Stimulated activated CD4-positive, alpha-beta T cell treated with anti-CD3 and anti-CD28 coated beads, TNF-alpha, amount 100 ng/mL, for 4 hours (primary cell): ENCODE measurements around the gene NUCB1.
"Not testable (repeated sequence)": the region's sequence is repeated elsewhere in the genome, so short reads cannot be mapped to it uniquely, and the experiment has no call there.

Experiments
- DNase-seq, 3 experiments: peaks; one replicate each; pipeline ENCODE4 v3.0.0-alpha.2; 2020; ENCODE audit warnings: low read depth in 3 of 3

The NUCB1 gene

DNA sequence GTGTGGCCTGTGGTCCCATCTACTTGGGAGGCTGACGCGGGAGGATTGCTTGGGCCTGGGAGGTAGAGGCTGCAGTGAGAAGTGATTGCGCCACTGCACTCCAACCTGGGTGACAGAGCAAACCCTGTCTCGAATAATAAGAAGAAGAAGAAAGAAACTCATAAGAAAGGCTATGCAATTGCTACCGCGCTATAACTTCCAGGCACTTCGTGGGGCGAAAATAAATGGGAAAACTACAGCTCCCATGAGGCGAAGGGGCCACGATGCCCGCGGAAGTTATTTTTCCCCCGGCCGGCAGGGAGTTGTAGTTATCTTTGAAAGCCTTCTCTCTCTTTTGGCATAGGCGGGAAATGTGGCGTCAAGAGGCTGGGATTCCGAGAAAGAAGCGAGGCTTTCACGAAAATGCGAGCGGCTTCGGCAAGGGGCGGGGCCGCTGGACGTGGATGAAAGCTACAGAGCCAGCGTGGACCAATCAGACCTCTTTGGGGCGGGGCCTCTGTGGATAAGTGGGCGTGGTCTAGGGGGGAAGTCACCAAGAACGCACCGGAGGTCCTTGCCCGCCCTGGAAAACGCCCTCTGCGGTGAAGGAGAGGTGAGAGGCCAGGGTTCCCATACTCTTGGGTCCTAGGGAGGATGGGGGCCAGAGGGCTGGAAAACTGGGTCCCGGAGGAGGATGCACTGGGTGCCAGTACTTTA lies at the start of gene NUCB1:
NUCB1 (plus strand) TSS at position 532 of the 696 bp plus-strand sequence. CDS start 485 bp downstream, outside the sequence.
- DNase-seq = peak; percentile 98 to 99 (median 99)

DNA sequence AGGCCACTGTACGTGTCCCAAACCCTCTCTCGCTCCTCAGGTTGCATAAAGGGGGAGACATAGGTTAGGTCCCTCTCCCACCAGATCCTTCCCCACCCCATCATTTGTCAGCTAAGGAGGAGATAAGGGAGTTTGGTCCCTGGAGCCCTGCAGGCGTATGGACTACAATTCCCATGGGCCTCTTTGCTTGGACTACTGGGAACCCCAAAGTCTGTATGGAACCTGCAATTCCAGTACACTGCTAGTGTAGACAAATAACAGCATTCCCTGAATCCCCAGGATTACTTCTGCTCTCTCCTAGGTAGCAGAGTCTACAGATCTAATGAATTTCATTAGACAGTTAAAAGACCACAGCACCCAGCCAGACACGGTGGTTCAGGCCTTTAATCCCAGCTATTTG lies 47.8 kb upstream of the NUCB1 start:
- no peak for DNase-seq

DNA sequence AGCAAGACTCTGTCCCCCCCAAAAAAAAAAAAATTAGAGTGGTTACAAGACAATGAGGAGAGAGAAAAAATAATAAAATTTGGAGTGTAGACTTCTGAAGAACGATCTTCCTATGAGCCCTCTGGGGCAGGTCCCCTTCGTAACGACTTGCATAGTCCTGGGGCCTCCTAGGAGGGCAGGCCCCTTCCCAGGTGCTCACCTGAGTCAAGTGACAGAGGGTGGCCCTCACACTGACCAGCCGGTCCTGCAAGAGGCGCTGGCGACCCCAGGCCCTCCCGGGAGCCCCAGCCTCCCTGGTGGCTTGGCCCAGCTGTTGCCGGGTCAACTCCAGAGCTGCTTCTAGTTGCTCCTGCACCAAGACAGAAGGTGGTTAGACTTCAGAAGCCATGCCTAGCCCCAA lies 46.6 kb upstream of the NUCB1 start:
- DNase-seq = no peak

DNA sequence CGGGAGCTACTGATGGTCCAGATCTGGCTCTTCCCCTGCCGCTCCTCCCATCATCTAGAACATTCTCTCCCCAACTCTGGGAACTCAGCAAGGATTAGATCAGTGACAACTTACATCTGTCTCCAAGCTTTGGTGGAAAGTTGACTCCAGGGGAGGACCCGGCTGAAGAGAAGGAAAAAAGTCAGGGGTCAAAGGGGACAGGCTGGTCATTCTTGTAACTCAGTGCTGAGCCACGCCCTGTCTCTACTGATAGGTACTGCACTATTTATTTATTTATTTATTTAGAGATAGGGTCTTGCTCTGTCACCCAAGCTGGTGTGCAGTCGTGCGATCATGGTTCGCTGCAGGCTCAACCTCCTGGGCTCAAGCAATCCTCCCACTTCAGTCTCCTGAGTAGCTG lies 46.0 kb upstream of the NUCB1 start:
- no peak for DNase-seq

DNA sequence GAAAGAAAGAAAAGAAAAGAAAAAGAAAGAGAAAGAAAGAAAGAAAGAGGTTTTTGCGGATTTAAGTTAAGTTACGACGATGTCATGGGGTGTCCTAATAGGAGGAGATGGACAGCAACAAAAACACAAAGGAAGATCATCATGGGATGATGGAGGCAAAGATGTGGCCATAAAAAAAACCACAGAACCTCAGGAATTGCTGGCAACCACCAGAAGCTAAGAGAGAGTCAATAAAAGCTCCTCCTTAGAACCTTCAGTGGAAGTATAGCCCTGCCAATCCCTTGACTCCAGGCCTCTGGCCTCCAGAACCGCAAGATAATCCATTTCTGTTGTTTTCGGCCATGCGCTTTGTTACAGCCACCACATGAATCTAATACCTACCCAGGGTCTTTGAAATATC lies 43.2 kb upstream of the NUCB1 start:
- DNase-seq = no peak

DNA sequence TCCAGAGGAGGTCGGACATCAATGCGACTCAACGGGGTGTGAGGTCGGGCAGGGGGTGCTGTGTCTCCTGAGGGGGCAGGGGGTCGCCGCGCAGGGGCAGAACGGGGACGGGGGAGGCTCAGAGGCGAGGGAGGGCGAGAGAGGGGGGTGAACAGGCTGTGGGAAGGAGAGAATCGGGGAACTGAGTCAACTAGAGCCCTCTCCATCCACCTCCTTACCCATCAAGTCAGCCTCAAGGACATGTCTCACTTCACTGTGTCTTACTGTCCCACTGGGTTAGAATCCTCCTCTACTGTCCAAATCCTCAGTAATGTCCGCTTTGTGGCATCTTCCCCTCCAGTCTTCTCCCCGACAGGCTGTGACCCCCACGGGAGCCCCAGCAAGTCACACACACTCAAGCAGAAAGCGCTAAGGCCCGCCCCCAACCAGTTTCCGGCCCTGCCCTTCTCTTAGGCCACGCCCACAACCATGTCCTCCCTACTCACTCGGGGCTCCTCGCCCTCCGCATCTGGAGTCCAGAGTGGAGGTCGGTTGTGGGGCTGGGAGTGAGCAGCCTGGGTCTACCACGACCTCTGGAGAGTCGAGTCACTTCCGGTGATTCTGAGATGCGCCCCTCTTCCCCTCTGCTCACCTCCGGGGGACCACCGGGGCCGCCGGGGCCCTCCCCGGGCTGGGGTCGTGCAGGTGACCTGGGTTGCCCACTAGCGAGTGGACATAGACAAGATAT lies 41.0 kb upstream of the NUCB1 start:
- peak in 2 of 3 experiments; percentile 60 to 70 for DNase-seq

DNA sequence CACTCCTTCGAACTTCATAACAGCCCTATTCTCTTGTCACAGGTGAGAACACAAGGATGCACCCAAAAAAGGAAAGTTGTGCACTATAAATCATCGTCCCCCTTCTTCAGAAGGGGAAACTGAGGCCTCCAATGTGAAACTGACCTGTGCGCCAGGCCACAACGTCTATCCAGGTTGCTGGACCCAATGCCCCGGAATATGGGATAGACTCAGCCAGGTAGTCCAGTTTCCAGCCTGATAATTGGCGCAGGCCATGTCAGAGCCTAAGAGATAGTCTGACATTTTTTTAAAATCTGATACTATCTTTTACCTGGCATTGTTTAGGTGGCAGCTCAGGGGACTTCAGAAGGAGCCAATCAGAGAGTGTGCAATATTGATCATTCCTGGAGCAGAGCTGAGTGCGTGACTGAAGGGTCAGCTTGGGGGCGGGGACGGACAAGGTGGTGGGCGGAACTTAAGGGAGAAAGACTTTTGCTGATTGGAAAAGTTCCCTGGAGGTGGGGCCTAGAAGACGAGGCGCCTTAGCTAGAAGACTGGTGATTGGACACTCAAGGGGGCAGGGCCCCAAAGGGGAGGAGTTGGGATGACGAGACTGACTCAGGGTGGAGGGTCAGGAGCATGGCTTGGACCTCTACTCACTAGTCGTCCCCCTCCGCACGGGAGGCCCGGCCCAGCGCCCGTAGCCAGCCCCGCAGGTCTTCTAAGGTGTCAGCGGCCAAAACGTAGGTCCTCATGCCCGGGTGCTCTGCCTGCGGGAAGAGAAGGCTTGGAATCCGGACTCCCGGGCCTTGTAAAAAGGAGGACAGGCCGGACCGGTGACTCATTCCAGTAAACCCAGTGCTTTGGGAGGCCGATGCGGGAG lies 40.2 kb upstream of the NUCB1 start:
- no peak for DNase-seq

DNA sequence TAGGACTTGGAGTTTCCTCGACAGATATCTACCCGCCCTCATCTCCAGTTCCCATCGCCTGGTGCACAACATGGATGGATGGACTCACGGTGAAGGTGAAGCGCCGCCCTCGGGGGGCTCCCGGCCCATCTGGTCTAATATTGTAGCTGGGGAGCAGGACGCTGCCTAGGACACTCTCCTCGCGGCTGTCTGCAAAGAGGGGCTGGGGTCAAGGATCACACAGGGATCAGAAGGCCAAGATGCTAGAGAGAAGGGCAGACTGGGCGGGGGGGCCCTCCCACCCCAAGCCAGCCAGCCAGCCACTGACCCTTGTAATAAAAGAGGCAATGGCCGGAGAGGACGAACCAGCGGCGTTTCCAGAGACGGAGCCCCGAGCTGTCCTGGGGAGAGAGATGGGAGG lies 38.8 kb upstream of the NUCB1 start:
- DNase-seq = no peak

DNA sequence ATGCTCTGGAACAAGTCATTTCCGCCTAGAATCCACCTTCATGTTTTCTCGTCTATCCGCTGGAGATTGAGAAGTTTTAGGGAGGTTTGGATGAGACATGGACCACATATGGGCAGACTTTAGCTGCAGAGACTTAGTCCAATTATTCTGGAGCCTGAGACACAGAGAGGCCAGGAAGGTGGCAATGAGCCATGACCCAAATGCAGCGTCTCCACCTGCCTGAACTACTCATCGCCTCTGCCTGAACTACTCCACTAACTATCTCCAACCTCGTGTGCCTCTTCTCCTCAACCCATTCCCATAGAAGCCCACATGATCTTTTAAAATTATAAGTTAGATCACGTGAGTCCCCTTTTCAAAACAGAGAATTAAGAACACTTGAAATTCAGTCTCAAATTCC lies 37.3 kb upstream of the NUCB1 start:
- no peak for DNase-seq

DNA sequence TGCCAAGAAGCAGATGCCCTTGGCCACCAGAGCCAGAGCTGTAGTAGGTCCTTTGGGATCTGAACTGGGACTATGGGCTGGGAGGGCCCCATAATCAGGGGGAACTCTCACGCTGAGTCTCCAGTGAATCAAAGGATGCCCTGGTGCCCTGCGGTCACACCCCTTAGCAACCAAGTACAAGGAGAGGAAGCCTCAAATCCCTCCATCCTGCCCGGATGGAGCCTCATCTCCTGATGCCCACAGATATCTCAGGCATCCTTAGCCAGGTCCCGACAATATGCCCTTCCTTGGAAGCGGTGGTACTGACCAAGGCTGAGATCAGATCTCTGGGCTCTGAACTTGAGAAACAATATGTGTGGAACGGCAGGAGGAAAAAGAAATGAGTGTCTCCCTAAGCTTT lies 33.4 kb upstream of the NUCB1 start:
- no peak for DNase-seq

DNA sequence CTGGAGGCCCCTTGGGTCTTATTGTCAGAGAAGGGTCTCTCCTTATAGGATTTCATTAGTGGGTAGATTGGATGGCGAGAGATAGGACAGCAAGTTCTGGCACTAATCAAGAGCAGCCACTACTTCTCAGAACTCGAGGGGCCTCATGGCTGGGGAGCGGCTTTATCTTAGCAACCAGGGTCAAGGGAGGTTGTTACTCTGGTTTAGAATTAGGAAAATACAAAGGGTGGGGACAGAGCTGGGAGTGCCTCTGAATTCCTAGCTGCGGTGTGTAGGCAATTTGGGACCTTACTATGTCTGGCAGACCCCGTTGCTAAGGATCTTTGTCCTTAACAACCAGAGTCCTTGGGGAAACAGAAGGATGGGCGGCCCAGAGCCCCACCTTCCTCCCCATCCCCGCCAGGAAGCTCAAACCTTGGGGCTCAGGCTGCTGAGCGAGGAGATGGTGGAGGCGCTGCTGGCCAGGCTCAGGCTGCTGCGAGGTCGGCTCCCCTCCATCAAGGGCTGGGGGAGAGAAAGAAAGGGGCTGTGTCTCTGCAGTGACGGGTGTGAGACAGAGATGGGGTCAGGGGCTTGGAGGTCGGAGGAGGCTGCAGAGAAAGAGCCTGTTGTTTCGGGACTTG lies 32.9 kb upstream of the NUCB1 start:
- no peak for DNase-seq

DNA sequence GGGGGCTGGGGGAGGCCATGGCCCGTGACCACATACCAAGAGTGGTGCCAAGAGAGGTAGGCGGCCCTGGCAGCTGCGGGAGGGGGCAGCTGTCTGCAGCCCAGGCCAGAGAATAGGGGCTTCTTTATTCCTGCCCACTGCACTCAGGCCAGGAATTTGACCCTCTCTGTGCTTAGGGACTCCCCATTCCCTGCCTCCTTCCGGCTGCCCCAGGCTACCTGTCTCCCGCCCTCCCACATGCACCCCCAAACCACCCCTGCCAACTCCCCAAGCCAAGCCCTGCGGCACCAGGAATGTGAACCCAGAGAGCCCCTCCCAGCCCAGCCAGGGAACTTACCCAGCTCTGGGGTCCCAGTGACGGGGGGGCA lies 32.4 kb upstream of the NUCB1 start:
- no peak for DNase-seq

DNA sequence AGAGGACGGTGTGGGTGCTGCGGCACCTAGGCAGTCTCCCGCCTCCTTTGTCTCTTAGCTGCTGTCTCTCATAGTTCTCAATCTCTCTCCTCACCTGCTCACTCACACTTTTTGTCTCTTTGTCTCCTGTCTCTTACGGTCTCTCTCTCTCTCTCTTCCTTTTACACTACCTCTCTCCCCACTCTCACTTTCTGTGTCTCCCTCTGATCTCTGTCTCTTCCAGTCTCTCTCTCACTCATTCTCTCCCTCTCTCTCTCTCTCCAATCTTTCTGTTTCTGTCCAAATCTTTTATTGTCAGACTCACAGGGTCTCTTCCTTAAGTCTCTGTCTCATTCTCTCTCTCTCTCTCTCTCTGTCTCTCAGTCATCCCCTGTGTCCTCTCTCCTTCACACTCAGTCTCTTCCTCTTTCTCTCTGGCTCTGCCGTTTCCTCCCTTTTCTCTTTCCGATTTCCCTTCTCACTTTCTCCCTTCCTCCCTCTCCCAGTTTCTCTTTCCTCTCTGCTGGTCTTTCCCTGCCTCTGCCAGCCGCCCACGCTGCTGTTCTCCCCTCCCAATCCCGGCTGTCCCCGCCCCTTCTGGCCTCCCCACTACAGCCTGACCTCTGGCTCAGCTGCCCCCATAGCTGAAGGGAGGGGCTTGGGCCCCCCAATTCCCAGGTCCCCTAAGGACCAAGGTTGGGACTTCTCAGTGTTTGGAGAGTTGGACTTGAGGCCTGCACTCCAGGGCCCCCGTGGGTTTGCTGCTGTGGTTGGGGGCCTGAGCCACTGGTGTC lies 31.8 kb upstream of the NUCB1 start, which contains the start of gene PLEKHA4:
PLEKHA4 (minus strand) TSS at position 504 of the 773 bp plus-strand sequence. CDS start 997 bp downstream, outside the sequence.
- no peak for DNase-seq

DNA sequence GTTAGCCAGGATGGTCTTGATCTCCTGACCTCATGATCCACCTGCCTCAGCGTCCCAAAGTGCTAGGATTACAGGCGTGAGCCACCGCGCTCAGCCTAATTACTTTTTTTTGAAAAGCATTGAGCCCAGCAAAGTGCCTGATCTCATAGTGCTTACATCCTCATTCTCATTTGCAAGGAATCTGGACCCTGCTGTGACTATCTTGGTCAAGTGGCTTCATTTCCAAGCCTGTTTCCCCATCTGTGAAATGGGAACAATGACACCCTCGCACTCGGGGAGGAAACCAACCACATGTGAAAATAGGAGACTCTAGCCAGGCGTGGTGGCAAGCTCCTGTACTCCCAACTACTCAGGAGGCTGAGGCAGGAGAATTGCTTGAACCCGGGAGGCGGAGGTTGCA lies 30.1 kb upstream of the NUCB1 start:
- DNase-seq = no peak

DNA sequence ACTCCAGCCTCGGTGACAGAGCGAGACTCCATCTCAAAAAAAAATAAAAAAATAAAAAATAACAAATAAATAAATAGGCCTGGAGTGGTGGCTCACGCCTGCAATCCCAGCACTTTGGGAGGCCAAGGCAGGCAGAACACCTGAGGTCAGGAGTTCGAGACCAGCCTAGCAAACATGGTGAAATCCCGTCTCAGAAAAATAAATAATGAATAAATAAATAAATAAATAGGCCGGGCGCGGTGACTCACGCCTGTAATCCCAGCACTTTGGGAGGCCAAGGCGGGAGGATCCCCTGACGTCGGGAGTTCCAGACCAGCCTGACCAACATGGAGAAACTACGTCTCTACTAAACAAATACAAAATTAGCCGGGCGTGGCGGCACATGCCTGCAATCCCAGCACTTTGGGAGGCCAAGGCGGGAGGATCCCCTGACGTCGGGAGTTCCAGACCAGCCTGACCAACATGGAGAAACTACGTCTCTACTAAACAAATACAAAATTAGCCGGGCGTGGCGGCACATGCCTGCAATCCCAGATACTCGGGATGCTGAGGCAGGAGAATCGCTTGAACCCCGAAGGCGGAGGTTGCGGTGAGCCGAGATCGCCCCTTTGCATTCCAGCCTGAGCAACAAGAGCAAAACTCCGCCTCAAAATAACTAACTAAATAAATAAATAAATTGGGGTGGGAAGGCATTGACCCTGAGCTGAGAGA lies 28.5 kb upstream of the NUCB1 start:
- DNase-seq = not testable (repeated sequence)

DNA sequence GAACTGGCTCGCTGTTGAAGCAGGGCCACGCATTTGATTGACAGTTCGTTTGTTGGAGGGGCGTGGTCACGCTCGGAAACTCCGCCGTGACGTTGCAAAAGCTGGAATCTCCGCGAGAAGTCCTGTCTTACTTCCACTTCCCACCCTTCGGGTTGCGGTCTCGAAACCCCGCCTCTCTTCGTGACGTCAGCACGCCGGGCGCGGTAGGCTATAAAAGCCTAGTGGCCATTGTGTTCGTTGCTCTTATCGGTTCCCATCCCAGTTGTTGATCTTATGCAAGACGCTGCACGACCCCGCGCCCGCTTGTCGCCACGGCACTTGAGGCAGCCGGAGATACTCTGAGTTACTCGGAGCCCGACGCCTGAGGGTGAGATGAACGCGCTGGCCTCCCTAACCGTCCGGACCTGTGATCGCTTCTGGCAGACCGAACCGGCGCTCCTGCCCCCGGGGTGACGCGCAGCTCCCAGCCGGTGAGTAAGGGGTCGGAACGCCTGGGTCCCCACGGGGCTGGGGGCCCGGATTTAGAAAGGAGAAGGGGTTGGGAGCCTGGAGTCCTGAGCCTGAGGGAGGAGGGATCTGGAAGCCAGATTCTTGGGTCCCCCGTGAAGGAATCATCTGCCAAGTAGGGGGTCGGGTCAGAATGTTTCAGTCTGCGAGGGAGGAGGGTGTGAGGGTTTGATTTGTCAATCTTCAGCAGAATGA lies 27.8 kb upstream of the NUCB1 start, which contains the start of gene PPP1R15A:
PPP1R15A (plus strand) TSS at position 240 of the 702 bp plus-strand sequence. CDS start 813 bp downstream, outside the sequence.
- peak; percentile 98 for DNase-seq

DNA sequence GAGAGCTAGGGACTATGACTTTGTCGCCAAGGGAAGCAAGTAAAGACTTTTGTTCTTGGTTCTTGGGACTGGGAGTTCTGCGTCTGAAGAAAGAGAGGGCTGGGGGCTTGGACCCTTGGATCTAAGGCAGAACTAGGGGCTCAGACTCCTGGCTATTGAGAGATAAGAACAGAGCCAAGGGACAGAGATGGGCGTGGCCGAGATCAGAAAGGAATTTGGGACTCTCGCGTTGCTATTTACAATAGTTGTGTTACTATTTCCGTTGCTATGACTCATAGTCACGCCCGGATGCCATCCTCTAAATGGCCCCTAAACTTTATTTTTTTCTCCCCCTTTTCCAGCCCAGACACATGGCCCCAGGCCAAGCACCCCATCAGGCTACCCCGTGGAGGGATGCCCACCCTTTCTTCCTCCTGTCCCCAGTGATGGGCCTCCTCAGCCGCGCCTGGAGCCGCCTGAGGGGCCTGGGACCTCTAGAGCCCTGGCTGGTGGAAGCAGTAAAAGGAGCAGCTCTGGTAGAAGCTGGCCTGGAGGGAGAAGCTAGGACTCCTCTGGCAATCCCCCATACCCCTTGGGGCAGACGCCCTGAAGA lies 27.1 kb upstream of the NUCB1 start:
- peak; percentile 39 to 58 (median 58) for DNase-seq

DNA sequence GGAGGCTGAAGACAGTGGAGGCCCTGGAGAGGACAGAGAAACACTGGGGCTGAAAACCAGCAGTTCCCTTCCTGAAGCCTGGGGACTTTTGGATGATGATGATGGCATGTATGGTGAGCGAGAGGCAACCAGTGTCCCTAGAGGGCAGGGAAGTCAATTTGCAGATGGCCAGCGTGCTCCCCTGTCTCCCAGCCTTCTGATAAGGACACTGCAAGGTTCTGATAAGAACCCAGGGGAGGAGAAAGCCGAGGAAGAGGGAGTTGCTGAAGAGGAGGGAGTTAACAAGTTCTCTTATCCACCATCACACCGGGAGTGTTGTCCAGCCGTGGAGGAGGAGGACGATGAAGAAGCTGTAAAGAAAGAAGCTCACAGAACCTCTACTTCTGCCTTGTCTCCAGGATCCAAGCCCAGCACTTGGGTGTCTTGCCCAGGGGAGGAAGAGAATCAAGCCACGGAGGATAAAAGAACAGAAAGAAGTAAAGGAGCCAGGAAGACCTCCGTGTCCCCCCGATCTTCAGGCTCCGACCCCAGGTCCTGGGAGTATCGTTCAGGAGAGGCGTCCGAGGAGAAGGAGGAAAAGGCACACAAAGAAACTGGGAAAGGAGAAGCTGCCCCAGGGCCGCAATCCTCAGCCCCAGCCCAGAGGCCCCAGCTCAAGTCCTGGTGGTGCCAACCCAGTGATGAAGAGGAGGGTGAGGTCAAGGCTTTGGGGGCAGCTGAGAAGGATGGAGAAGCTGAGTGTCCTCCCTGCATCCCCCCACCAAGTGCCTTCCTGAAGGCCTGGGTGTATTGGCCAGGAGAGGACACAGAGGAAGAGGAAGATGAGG lies 26.4 kb upstream of the NUCB1 start:
- DNase-seq = no peak
